NK-92 (cell line): ENCODE results near the gene TRPV6.

Source experiments
- DNase-seq: peaks from one replicate; lab custom pipeline; 2025; ENCODE audit not compliant: unreplicated experiment; lab: John Stamatoyannopoulos, UW

The TRPV6 gene

GRCh38 chr7:142855114-142855743 is 30.3 kb downstream of the TRPV6 start:
- no peak for DNase-seq

GRCh38 chr7:142854372-142855113 is 31.0 kb downstream of the TRPV6 start, which contains the start of gene EPHB6:
Gene EPHB6, plus strand, starts transcription at chr7:142855076. Its CDS starts 8,152 bp downstream, at chr7:142863228.
- DNase-seq, result no peak

GRCh38 chr7:142853739-142854371 is 31.7 kb downstream of the TRPV6 start:
- DNase-seq, result no peak

- no peak for DNase-seq
These were observed 33.6 kb downstream of the TRPV6 start for GRCh38 chr7:142851919-142852318.

GRCh38 chr7:142851269-142851668 is 34.3 kb downstream of the TRPV6 start:
- no peak for DNase-seq

- no peak for DNase-seq
These were observed 38.2 kb downstream of the TRPV6 start for GRCh38 chr7:142847353-142847752.

GRCh38 chr7:142842251-142842766 is 43.2 kb downstream of the TRPV6 start:
- DNase-seq, result no peak

- DNase-seq, result no peak
These were observed 46.9 kb downstream of the TRPV6 start for GRCh38 chr7:142838461-142839213.

- DNase-seq, result no peak
These were observed 49.1 kb downstream of the TRPV6 start for GRCh38 chr7:142836426-142836825.

- DNase-seq, result no peak
These were observed 50.1 kb downstream of the TRPV6 start for GRCh38 chr7:142835487-142835886.

GRCh38 chr7:142833174-142834048 is 52.1 kb downstream of the TRPV6 start:
- DNase-seq, result no peak

GRCh38 chr7:142832417-142832816 is 53.1 kb downstream of the TRPV6 start:
- no peak for DNase-seq

GRCh38 chr7:142827951-142828500 is 57.5 kb downstream of the TRPV6 start:
- no peak for DNase-seq

GRCh38 chr7:142822714-142823113 is 62.8 kb downstream of the TRPV6 start:
- no peak for DNase-seq
